Measurements from ENCODE around the gene EZH2. TPM values are rescaled to one million over a fixed set of nuclear protein-coding genes. Genes with fewer than 3 reads are reported as not detected.

The EZH2 gene
- total RNA-seq, 1 donor from 2014 or later, result 13.8 TPM

GRCh38 chr7:148828965-148829364 lies 55.1 kb downstream of the EZH2 start:
- H2AFZ ChIP-seq (ENCODE audit: low read depth, low read length), result no peak overlapping the region
- FAIRE-seq, result no peak
- no peaks in the 10 kb centered on the region for H3K9me3 ChIP-seq (ENCODE audit: insufficient read depth, low read depth, low read length)
- DNase-seq (ENCODE audit: low read depth), result no peak
- Mint-ChIP-seq H3K27ac (ENCODE audit: unreplicated experiment) (no peak overlapping the region), H3K4me1 (ENCODE audit: low read depth, unreplicated experiment) (no peaks in the 10 kb centered on the region), H3K4me3 (ENCODE audit: unreplicated experiment) (no peak overlapping the region), H3K9me3 (ENCODE audit: unreplicated experiment) (no peaks in the 10 kb centered on the region), H3K27me3 (ENCODE audit: low read depth, unreplicated experiment) (no peaks in the 10 kb centered on the region), H3K36me3 (ENCODE audit: low read depth, unreplicated experiment) (no peaks in the 10 kb centered on the region)
- H4K20me1 ChIP-seq (ENCODE audit: insufficient read depth, low read length), result no peaks in the 10 kb centered on the region
- H3K27ac ChIP-seq (ENCODE audit: low read depth, low read length), result no peak overlapping the region
- no peaks in the 10 kb centered on the region for H3K27me3 ChIP-seq (ENCODE audit: insufficient read depth, low read length)
- TF ChIP-seq CTCF (IDR thresholded peaks at IDR 0.05; ENCODE audit: insufficient read depth, low read depth, low read length) (no peak), EZH2 (IDR thresholded peaks at IDR 0.05; ENCODE audit: insufficient read depth, low read length) (no peak)
- peaks cover 3% of the 10 kb centered on the region for H3K36me3 ChIP-seq (ENCODE audit: insufficient read depth, low read length)
- no peaks in the 10 kb centered on the region for H3K4me1 ChIP-seq (ENCODE audit: insufficient read depth, low read length)
- no peak overlapping the region for H3K4me3 ChIP-seq (ENCODE audit: insufficient read depth, low read depth, low read length)
- no peak overlapping the region for H3K4me2 ChIP-seq (ENCODE audit: low read length)
- no peak overlapping the region for H3K9ac ChIP-seq (ENCODE audit: low read length)
- H3K79me2 ChIP-seq (ENCODE audit: insufficient read depth, low read length), result peaks cover 14% of the 10 kb centered on the region

GRCh38 chr7:148825338-148825737 lies 58.8 kb downstream of the EZH2 start:
- H3K27me3 Mint-ChIP-seq (ENCODE audit: low read depth, unreplicated experiment), result no peaks in the 10 kb centered on the region
- no peak for TF ChIP-seq CTCF (IDR thresholded peaks at IDR 0.05; ENCODE audit: insufficient read depth, low read depth, low read length)
- TF ChIP-seq EZH2 (IDR thresholded peaks at IDR 0.05; ENCODE audit: insufficient read depth, low read length), result no peak
- H3K27ac Mint-ChIP-seq (ENCODE audit: unreplicated experiment), result no peak overlapping the region
- Histone ChIP-seq H3K27me3 (ENCODE audit: insufficient read depth, low read length) (no peaks in the 10 kb centered on the region), H3K27ac (ENCODE audit: low read depth, low read length) (no peak overlapping the region), H3K79me2 (ENCODE audit: insufficient read depth, low read length) (peaks cover 3% of the 10 kb centered on the region), H3K9me3 (ENCODE audit: insufficient read depth, low read depth, low read length) (no peaks in the 10 kb centered on the region), H3K36me3 (ENCODE audit: insufficient read depth, low read length) (peaks cover 3% of the 10 kb centered on the region), H4K20me1 (ENCODE audit: insufficient read depth, low read length) (no peaks in the 10 kb centered on the region), H3K4me2 (ENCODE audit: low read length) (no peak overlapping the region), H3K9ac (ENCODE audit: low read length) (no peak overlapping the region), H2AFZ (ENCODE audit: low read depth, low read length) (no peak overlapping the region), H3K4me1 (ENCODE audit: insufficient read depth, low read length) (no peaks in the 10 kb centered on the region), H3K4me3 (ENCODE audit: insufficient read depth, low read depth, low read length) (no peak overlapping the region)
- peaks cover 4% of the 10 kb centered on the region for H3K4me1 Mint-ChIP-seq (ENCODE audit: low read depth, unreplicated experiment)
- H3K36me3 Mint-ChIP-seq (ENCODE audit: low read depth, unreplicated experiment), result no peaks in the 10 kb centered on the region
- H3K4me3 Mint-ChIP-seq (ENCODE audit: unreplicated experiment), result no peak overlapping the region
- H3K9me3 Mint-ChIP-seq (ENCODE audit: unreplicated experiment), result no peaks in the 10 kb centered on the region
- no peak for DNase-seq (ENCODE audit: low read depth)
- FAIRE-seq, result no peak

GRCh38 chr7:148824864-148825263 lies 59.2 kb downstream of the EZH2 start:
- H3K36me3 ChIP-seq (ENCODE audit: insufficient read depth, low read length), result peaks cover 3% of the 10 kb centered on the region
- no peak overlapping the region for H3K4me2 ChIP-seq (ENCODE audit: low read length)
- no peaks in the 10 kb centered on the region for H3K9me3 Mint-ChIP-seq (ENCODE audit: unreplicated experiment)
- no peak overlapping the region for H3K27ac ChIP-seq (ENCODE audit: low read depth, low read length)
- no peak overlapping the region for H2AFZ ChIP-seq (ENCODE audit: low read depth, low read length)
- no peaks in the 10 kb centered on the region for H3K4me1 ChIP-seq (ENCODE audit: insufficient read depth, low read length)
- no peaks in the 10 kb centered on the region for H3K27me3 Mint-ChIP-seq (ENCODE audit: low read depth, unreplicated experiment)
- no peak overlapping the region for H3K9ac ChIP-seq (ENCODE audit: low read length)
- no peaks in the 10 kb centered on the region for H3K27me3 ChIP-seq (ENCODE audit: insufficient read depth, low read length)
- no peaks in the 10 kb centered on the region for H3K79me2 ChIP-seq (ENCODE audit: insufficient read depth, low read length)
- no peak overlapping the region for H3K4me3 ChIP-seq (ENCODE audit: insufficient read depth, low read depth, low read length)
- no peak for DNase-seq (ENCODE audit: low read depth)
- peaks cover 9% of the 10 kb centered on the region for H3K4me1 Mint-ChIP-seq (ENCODE audit: low read depth, unreplicated experiment)
- H3K27ac Mint-ChIP-seq (ENCODE audit: unreplicated experiment), result no peak overlapping the region
- H3K9me3 ChIP-seq (ENCODE audit: insufficient read depth, low read depth, low read length), result no peaks in the 10 kb centered on the region
- no peaks in the 10 kb centered on the region for H4K20me1 ChIP-seq (ENCODE audit: insufficient read depth, low read length)
- no peak for FAIRE-seq
- TF ChIP-seq EZH2 (IDR thresholded peaks at IDR 0.05; ENCODE audit: insufficient read depth, low read length) (no peak), CTCF (IDR thresholded peaks at IDR 0.05; ENCODE audit: insufficient read depth, low read depth, low read length) (no peak)
- no peak overlapping the region for H3K4me3 Mint-ChIP-seq (ENCODE audit: unreplicated experiment)
- no peaks in the 10 kb centered on the region for H3K36me3 Mint-ChIP-seq (ENCODE audit: low read depth, unreplicated experiment)

Measured in astrocyte (in vitro differentiated cells and primary cell).